Measurements from ENCODE around the gene PIP5K1B. TPM values are rescaled to one million over a fixed set of nuclear protein-coding genes. Genes with fewer than 3 reads are reported as not detected.

Gene PIP5K1B
- total RNA-seq, 1 experiment from 2014 or later, result 0.20 TPM

- no peak for ATAC-seq
- ChIA-PET CTCF (no interaction called here), POLR2A (no interaction called here), RAD21 (ENCODE audit: low non-redundant PET in 1 of 2, low total read pairs in 2 of 2, uncharacterized antibody in 2 of 2, unreplicated experiment in 2 of 2) (no interaction called here)
- BruUV-seq (replicated peaks), result no TSS peak
- no peaks in the 10 kb centered on the region for H3K36me3 ChIP-seq (ENCODE audit: control insufficient read depth in 1 of 2, insufficient read depth in 2 of 2, low read length in 2 of 2)
- no peak overlapping the region for H3K27ac ChIP-seq (ENCODE audit: low read depth, low read length)
- no peaks in the 10 kb centered on the region for H3K79me2 ChIP-seq (ENCODE audit: insufficient read depth, low read length)
- peaks cover 22% of the 10 kb centered on the region for H3K27me3 ChIP-seq (ENCODE audit: insufficient read depth, low read length)
- no peak overlapping the region for H2AFZ ChIP-seq (ENCODE audit: low read depth, low read length, poor library complexity, severe bottlenecking)
- H4K20me1 ChIP-seq (ENCODE audit: insufficient read depth), result no peaks in the 10 kb centered on the region
- no peaks in the 10 kb centered on the region for H3K9me3 ChIP-seq (ENCODE audit: control insufficient read depth in 1 of 2, insufficient read depth in 1 of 2, low read depth in 1 of 2, low read length in 2 of 2)
- H3K4me3 ChIP-seq (replicated peaks in 1 of 2; ENCODE audit: low read depth in 1 of 2, low read length in 2 of 2), result no peak overlapping the region
- intact Hi-C loops (cut with micrococcal nuclease), result no loop called here
- no peak overlapping the region for H3K4me2 ChIP-seq (ENCODE audit: low read length)
- no peaks in the 10 kb centered on the region for H3K9me2 ChIP-seq (ENCODE audit: insufficient read depth)
- no peak overlapping the region for H3K9ac ChIP-seq (ENCODE audit: low read length)
- DNase-seq (ENCODE audit: low read depth, low spot score), result no peak
- H3K4me1 ChIP-seq (ENCODE audit: control insufficient read depth in 1 of 2, insufficient read depth in 2 of 2, low read length in 2 of 2), result no peaks in the 10 kb centered on the region
- TF ChIP-seq RAD21 (IDR thresholded peaks at IDR 0.05; ENCODE audit: low read depth) (no peak), REST (IDR thresholded peaks at IDR 0.05; ENCODE audit: low read depth) (no peak), YY1 (IDR thresholded peaks at IDR 0.05; ENCODE audit: extremely low read depth, insufficient replicate concordance, low read depth, low read length) (no peak), EZH2 (IDR thresholded peaks at IDR 0.05) (no peak), ZBTB33 (IDR thresholded peaks at IDR 0.05; ENCODE audit: extremely low read depth, insufficient replicate concordance, low read length) (no peak), TCF7L2 (IDR thresholded peaks at IDR 0.05; ENCODE audit: borderline replicate concordance, extremely low read depth, insufficient read depth, insufficient read length) (no peak)
Observed at GRCh38 chr9:68966496-68966944, 261.5 kb downstream of the PIP5K1B start.

Data from HCT116 (cell line).